Left cardiac atrium (tissue), 4 donors: Measurements from ENCODE around the gene SNX32. TPM values are rescaled to one million over a fixed set of nuclear protein-coding genes. Genes with fewer than 3 reads are reported as not detected.
"Not testable (repeated sequence)": the region's sequence is repeated elsewhere in the genome, so short reads cannot be mapped to it uniquely, and the experiment has no call there.

Experiments used
- ATAC-seq, 2 donors: fragments of 200-7000 bp; cut with Tn5 transposase; one replicate each; pipeline ENCODE4 v1.9.1; 2020; ENCODE audit warnings: mild to moderate bottlenecking in 2 of 2, moderate library complexity in 2 of 2
- DNase-seq: peaks from one replicate; pipeline ENCODE4 v3.0.0-alpha.2; 2020
- intact Hi-C, 2 donors: fragments of 100-400 bp; cut with DNase I; formaldehyde crosslinking; loops; one replicate each; pipeline versions ENCODE4 v1.14.1 to v1.15.1; 2022 to 2023
- total RNA-seq, 2 donors: library from RNA; stranded (reverse); fragmentation: NEBNext Ultra II Directional; extraction: Animal tissue kit (Norgen Biotek cat#: 25700); gene quantifications; one replicate each; pipeline ENCODE4 v1.2.1, GENCODE V29; 2021
- donor health status: DM: no; HTN: yes; CAD: no.
- donor health status: DM: no; HTN: yes; CAD: no; lungs with severe emphysema.
- donor health status: DM: yes; HTN: yes; CAD: no.
- donor health status: Dilated cardiomyopathy.

The SNX32 gene
- total RNA-seq, 2 donors from 2014 or later: not detected

DNA sequence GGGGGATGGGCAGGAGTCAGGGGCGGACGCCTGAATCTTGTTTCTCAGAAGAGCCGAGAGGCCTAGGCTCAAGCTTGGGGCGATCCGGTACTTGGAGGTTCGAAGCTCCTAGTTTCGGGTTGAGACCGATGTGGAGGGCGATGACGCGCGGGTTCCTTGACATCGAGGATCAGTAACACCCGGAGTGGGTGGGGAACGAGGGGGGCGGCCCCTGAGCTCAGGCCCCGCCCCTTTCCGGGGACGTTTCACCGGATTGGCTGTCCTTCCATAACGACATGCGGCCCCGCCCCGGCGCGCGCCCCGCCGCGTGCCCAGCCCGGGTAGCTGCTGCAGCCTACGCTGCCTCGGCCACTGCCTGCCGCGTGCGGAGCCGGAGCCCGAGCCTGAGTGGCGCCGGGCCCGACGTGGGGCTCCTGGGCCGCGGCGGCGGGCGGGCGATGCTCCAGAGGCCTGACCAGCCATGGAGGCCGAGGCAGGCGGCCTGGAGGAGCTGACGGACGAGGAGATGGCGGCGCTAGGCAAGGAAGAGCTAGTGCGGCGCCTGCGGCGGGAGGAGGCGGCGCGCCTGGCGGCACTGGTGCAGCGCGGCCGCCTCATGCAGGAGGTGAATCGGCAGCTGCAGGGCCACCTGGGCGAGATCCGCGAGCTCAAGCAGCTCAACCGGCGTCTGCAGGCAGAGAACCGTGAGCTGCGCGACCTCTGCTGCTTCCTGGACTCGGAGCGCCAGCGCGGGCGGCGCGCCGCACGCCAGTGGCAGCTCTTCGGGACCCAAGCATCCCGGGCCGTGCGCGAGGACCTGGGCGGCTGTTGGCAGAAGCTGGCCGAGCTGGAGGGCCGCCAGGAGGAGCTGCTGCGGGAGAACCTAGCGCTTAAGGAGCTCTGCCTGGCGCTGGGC, 56.8 kb downstream of the SNX32 start, which contains the start of gene CCDC85B:
CCDC85B (plus strand) TSS at position 350 of the 895 bp plus-strand sequence; CDS start at position 461, 111 bp downstream.
- DNase-seq (peak; percentile 99), ATAC-seq (peak; percentile 81 to 82)
- intact Hi-C loops: loop anchor here in 1 of 2 donors (2.0 kb wide), 1 partner anchor 26 kb away; no protein-coding TSS in a partner anchor

DNA sequence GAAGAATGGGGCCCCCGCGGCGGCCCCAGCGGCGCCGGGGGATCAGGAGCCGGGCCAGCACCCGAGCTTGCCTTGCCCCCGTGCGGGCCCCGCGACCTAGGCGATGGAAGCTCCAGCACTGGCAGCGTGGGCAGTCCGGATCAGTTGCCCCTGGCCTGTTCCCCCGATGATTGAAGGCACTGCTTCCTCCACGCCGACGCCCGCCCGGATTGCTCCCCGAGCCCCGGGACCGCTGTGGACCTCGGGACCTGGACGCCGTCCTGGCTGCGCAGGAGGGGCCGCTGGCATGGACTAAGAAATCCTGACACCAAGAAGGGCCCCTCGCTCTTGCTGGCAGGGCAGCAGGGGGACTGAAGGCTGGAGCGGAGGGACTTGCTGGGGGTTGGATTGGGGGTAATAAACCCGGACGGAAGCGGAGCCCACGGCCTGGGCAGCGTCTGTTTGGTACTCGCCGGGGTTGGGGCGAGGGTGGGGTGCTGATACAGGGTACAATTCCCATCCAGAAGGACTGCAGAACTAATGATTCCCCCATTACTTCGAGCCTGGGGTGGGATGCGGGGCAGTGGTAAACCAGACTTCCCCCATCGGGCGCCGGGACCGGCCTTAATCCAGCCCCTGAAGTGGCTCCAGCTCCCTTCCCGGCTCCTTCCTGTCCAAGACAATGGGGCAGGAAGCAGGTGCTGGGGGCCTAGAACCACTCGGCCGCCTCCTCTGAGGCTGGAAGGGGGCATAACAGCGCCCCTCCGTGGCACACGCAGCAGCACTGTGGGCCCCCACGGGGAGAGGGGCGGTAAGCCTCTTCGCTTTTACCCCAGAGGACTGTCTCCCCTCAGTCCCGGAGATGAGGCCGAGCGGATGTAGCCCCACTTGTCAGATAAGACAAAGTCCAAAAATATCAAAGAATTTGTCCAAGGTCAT, 57.7 kb downstream of the SNX32 start:
- intact Hi-C loops: loop anchor here in 1 of 2 donors (2.0 kb wide), 1 partner anchor 25 kb away; no protein-coding TSS in a partner anchor
- ATAC-seq (peak; percentile 1), DNase-seq (peak; percentile 82)

DNA sequence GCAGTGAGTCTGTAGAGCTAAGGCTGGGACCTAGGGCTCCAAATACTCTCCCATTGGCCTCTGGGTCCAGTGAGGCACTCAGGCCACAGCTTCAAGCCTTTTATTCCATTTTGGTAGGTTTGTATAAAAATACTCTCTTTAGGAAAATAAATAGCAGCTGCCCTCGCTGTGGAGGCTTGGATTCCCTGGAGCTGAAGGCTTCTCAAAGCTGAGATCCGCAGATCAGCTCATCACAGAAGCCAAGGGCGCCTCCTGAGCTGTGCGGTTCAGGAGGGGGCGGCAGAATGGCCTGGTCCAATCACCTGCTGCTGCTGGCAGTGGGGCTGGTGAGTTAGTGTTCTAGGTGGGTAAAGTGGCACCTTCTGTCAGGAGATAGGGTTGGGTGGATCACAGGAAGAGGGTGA, 58.4 kb downstream of the SNX32 start:
- DNase-seq, ATAC-seq, intact Hi-C loops: not testable (repeated sequence)

DNA sequence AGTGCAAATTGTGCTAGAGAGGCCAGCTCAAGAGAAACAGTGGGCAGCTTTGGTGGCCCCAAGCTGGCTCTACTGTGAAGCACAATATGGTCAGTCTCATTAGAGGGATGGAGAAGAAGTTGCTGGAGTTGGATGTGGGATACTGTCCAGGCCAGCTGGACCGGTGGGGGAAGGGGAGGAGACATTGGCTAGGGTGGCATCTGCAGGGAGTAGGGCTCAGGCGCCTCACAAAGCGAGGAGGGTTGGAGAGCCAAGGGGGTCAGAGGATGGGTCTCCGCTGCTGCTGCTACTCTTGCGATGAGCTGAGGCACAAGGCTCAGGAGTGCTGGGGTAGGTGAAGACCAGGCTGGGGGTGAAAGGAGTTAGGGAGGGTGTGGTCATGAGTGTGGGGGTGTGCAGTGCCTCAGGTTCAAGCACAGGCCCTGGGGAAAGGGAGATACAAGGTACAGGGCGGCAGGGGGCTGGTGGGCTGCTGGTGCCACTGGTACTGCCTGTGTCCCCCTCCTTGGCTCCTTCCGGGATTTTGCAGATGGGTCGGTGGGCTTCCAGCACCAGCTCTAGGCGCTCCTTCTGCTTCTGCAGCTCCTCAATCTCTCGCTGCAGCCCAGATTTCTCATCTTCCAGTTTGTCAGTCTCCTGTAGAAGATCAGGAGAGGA, 59.0 kb downstream of the SNX32 start:
- ATAC-seq: no peak
- intact Hi-C loops: no loop called here
- DNase-seq: no peak

DNA sequence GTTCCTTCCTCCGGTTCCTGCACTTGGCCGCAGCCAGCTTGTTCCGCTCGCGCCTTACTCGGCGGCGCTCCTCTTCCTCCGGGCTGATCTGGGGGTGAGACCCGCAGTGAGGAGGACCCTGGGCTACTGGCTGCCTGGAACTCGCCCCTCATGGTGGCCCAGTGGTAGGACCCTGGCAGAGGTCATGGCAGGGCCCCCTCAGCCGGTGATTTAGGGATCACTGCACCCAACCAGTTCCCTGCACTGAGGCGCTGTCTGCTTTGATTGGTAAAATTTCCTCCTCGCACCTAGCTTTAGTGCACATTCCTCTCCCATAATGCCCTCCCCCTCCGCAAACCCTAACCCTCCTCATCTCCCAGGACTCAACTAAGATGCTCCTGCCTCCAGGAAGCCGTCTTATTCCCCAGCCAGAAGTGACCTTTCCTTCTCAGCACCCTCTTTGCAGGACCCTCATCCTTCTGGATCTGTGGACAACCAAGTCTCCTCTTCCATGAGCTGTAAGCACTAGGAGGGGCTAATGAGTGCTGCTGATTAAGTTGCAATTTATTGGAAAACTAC, 60.4 kb downstream of the SNX32 start:
- intact Hi-C loops: no loop called here
- DNase-seq (peak; percentile 73), ATAC-seq (no peak)

- intact Hi-C loops: no loop called here
- DNase-seq (no peak), ATAC-seq (no peak)
Measured at GRCh38 chr11:65895482-65895981, 61.8 kb downstream of the SNX32 start.

- DNase-seq: no peak
- intact Hi-C loops: no loop called here
- no peak for ATAC-seq
Measured at GRCh38 chr11:65896034-65896999, 62.6 kb downstream of the SNX32 start.

- DNase-seq (no peak), ATAC-seq (no peak)
Measured at GRCh38 chr11:65897020-65897471, 63.3 kb downstream of the SNX32 start.

GRCh38 chr11:65898656-65899355, 65.0 kb downstream of the SNX32 start:
- ATAC-seq (no peak), DNase-seq (no peak)
- intact Hi-C loops: no loop called here

More at GRCh38 chr11:65897020-65897471, 63.3 kb downstream of the SNX32 start:
- intact Hi-C loops: no loop called here

DNA sequence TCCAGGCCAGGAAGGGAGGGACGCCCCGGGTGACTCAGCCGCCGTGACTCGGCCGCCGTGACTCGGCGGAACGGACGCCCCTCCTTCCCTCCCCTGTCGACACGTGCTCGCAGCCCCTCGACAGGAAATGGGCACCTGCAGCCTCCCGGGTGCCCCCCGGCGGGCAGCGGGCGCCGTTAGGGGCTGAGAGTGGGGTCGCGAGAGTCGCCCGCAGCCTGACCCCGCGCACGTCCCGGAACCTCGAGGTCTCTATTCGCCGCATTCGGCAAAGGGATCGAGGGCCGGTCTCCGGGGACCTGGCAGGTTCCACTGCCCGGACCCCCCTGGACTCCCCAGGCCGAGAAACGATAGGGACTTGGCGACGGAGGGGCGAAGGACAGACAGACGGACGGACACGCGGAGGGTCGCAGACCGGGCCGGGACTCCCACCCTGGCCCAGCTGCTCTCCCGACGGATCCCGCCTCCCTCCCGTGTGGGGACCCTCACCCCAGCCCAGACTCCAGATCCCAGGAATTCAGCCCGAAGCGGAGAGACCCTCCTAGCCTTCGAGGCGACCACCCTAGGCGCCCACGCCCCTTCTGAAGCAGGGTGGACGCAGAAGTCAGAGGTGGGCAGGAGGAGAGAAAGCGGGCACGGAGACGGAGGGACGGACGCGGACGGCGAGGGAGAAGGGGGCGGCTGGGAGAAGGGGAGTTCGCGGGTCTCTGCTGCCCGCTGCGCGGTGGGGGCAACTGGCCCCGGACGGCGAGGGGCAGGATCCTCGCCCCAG, 65.8 kb downstream of the SNX32 start:
- intact Hi-C loops: no loop called here
- peak; percentile 83 for DNase-seq
- peak; percentile 48 to 80 for ATAC-seq

- intact Hi-C loops: no loop called here
- DNase-seq (peak; percentile 94), ATAC-seq (peak; percentile 91 to 93)
Measured at GRCh38 chr11:65900125-65900898, 66.5 kb downstream of the SNX32 start, which contains the start of gene FOSL1. FOSL1 (minus strand) TSS chr11:65900388; CDS start chr11:65900339, 49 bp downstream.

DNA sequence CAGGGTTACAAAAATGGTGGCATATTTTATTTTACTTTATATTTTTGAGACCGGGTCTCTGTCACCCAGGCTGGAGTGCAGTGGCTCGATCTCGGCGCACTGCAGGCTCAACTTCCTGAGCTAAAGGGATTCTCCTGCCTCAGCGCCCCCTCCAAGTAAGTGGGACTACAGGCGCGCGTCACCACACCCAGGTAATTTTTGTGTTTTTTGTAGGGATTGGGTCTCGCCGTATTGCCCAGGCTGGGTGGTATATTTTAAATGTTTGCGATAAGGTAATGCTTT, 67.1 kb downstream of the SNX32 start:
- ATAC-seq (no peak), DNase-seq (no peak)
- intact Hi-C loops: no loop called here

DNA sequence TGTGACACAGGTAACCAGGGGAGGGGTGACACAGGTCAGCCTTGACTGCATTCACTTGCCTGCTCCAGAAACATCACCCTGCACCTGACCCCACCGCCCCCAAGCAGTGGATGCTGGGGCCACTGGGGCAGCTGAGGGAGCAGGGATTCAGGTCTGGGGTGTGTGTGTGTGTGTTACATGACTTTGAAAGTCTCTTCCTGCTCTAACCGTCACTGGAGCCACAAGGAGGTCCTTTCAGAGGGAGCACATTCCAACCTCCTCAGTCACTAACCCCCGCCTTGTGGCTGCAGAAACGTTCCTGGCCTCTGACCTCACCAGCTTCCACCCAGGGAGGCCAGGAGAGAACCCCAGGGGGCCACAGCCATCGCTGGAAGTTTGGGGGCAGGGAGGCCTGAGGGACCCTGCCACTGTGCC, 69.3 kb downstream of the SNX32 start:
- ATAC-seq (no peak), DNase-seq (no peak)
- intact Hi-C loops: no loop called here
